GM19043 (cell line): ENCODE measurements around the gene ANAPC15.

Source experiments
- ATAC-seq: cut with Tn5 transposase; IDR thresholded peaks from one replicate; pipeline ENCODE4 v1.9.1; 2021; ENCODE audit warnings: low read depth; ENCODE audit not compliant: unreplicated experiment

Gene ANAPC15

GRCh38 chr11:72088076-72088808 lies 24.3 kb downstream of the ANAPC15 start:
- ATAC-seq = no peak

DNA sequence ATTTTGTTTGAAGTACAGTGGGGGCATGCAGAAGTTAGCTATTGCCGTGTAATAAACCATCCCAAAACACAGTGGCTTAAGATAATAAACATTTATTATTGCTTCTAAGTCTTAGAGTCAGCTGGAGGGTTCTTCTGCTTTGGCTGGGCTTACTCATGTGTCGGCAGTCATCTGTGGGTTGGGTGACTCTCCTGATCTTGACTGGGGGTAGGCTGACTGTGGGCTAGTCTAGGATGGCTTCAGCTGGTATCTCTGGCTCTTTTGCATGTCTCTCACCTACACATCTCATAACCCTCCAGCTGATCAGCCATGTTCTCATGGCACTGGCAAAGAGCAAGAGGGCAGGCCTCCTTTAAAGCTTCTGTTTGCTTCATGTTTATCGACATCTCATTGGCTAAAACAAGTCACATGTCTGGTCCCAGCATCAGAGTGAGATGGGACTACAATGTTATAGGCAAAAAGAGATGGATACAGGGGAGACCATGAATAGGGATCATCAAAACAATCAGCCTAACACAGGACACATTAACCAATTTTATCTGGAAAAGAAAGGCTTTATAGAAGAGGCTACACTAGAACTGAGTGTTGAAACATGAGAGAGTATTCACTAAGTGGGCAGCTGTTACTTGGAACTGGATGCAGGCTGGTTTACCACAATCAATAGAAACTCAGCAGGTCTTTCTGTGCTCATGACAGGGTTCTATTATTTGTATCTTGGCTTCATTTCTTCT lies 26.7 kb downstream of the ANAPC15 start:
- no peak for ATAC-seq

- no peak for ATAC-seq
Observed at GRCh38 chr11:72084965-72085364, 27.5 kb downstream of the ANAPC15 start.

- ATAC-seq = no peak
Observed at GRCh38 chr11:72084076-72084475, 28.4 kb downstream of the ANAPC15 start.

- ATAC-seq = no peak
Observed at GRCh38 chr11:72083414-72083813, 29.1 kb downstream of the ANAPC15 start.

GRCh38 chr11:72081821-72082453 lies 30.6 kb downstream of the ANAPC15 start:
- no peak for ATAC-seq

- ATAC-seq = no peak
Observed at GRCh38 chr11:72081184-72081644, 31.3 kb downstream of the ANAPC15 start.

DNA sequence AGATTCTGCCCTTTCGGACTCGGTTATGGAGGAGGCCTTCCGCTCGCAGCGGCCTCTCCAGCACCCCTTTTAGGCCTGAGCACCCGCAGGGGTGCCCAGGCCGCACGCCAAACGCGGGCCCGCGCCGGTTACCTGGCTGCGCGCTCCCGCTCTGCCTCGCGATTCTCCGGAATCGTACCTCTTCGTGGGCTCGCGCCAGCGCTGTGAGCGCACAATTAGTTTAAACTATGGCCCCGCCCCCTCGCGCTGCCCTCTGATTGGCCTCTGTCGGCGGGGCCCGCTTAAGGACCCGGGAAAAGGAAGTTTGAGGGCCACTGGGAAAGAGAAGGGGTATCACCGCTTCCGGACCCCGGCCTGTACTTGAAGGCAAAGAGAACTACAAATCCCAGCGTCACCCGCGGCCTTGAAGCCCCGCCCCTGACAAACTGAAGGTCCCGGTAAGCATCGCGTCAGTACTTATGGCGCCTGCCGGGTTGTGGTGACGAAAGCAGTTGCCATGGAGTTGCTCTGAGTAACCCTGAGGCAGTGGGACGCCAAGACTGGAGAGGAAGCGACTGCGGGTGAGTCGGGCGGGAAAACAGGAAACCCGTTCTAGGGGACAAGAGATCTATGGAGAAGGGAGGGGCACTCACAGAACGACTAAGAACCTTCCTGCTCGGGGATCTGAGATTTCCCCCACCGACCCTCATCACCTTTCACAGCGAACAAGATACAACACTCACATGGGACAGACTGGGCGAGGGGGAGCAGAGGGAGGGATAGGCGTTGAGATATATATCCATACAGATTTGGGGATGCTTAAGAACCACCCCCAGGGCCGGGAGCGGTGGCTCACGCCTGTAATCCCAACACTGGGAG lies 31.9 kb downstream of the ANAPC15 start, which contains the start of the genes LRRC51 and NUMA1:
Gene LRRC51 (plus strand): TSS at position 525 of the 858 bp plus-strand sequence. CDS start 8,234 bp downstream, outside the sequence.
Gene NUMA1 (minus strand): TSS at position 217 of the 858 bp plus-strand sequence. CDS start 44,599 bp downstream, outside the sequence.
- ATAC-seq = peak; percentile 92

DNA sequence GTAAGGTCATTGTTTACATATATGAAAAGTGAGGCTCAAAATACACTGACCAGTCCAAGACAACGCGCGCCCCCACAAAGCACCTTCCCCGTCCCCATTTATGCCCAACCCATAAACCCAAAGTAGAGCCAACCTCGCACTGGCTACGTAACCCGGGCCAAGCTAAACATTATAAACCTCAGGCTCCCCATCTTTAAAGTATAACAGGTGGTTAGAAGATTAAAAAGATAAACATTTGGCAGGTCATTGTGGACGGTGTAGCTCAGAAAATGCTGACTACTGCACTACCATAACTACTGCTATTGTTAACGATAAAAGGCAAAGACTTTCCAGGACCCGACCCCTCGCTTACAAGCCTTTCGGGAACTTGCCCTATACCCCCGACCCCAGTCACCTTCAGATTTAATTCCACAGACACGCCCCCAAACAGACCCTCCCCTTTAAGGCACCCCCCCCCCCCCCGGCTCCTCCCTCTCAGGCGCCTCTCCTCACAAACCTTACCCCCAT lies 32.6 kb downstream of the ANAPC15 start:
- ATAC-seq = no peak

GRCh38 chr11:72078477-72078876 lies 34.0 kb downstream of the ANAPC15 start:
- ATAC-seq = no peak

- no peak for ATAC-seq
Observed at GRCh38 chr11:72075756-72076155, 36.7 kb downstream of the ANAPC15 start.

DNA sequence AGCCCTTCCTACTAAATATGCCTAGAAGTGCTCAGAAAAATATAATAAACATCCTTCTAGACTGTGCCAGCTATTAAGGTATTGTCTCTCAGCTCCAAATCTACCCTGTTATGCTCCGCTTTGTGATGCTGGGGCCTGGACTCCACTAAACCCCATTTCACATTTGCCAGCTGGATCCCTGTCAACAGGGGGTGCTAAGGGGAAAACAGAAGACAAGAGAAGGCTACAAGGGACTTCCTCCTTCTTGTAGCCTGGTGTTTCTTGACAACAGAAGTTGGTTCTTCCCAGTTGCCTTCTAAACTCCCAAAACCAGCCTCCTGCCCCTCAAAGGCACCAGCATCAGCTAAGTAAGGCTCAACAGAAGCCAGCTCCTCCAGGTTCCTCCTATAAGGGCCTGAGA lies 37.4 kb downstream of the ANAPC15 start:
- ATAC-seq = no peak

DNA sequence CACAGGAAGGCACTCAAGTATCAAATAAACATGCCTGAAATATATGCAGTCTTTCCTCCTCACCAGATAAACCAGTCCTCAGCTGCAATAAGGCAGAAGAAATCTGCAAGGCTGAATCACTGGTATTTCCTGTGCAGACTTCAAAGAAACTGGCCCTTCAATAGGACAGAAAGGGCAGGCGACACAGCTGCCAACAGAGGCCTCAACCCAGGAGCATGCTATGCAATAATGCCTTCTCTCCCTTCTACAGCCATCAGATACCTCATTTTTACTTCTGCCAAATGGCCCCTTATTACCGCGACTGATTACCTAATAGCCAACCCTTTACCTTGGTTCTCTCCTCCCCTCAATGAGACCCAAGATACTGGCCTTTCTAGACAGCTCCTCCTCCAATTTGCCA lies 40.1 kb downstream of the ANAPC15 start:
- no peak for ATAC-seq

- ATAC-seq = no peak
Observed at GRCh38 chr11:72070491-72070890, 42.0 kb downstream of the ANAPC15 start.

GRCh38 chr11:72069787-72070251 lies 42.7 kb downstream of the ANAPC15 start:
- ATAC-seq = no peak

GRCh38 chr11:72069200-72069599 lies 43.3 kb downstream of the ANAPC15 start:
- ATAC-seq = no peak

GRCh38 chr11:72067676-72068075 lies 44.8 kb downstream of the ANAPC15 start:
- ATAC-seq = no peak

GRCh38 chr11:72067266-72067665 lies 45.2 kb downstream of the ANAPC15 start:
- ATAC-seq = no peak

DNA sequence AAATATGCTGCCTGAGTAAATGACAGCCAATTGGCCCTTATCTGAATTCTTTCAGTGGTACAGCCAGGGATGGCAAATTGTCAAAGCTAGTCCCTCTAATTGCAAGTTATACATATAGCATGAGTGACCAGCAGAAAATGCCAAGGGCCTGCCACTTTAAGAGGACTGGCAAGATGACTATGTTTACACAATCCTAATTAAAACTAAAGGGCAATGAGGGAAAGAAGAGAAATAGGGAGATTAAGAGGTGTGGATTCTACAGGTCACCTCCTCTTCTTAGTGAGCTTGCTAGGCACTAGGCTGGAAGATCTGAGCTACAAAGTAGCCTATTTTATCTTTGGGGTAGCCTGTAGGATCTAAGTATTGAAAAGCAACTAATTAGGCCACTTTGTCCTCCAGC lies 45.6 kb downstream of the ANAPC15 start:
- ATAC-seq = no peak
